Nephron progenitor cell (in vitro differentiated cells): Measurements from ENCODE around the gene NDUFS3.

ENCODE experiments used
- DNase-seq: peaks from one replicate; pipeline ENCODE4 v3.0.0; 2021
- H3K27ac Mint-ChIP-seq: 2 replicates; pipeline ENCODE4 v1.8.0; 2021; ENCODE audit warnings: mild to moderate bottlenecking, moderate library complexity, mixed read lengths
- H3K27me3 Mint-ChIP-seq: 2 replicates; pipeline ENCODE4 v1.8.0; 2021; ENCODE audit warnings: mild to moderate bottlenecking, low read depth, mixed read lengths; ENCODE audit not compliant: poor library complexity
- H3K36me3 Mint-ChIP-seq: 2 replicates; pipeline ENCODE4 v1.8.0; 2021; ENCODE audit warnings: low read depth, mixed read lengths
- H3K4me1 Mint-ChIP-seq: 2 replicates; pipeline ENCODE4 v1.8.0; 2021; ENCODE audit warnings: mixed read lengths
- H3K4me3 Mint-ChIP-seq: 2 replicates; pipeline ENCODE4 v1.8.0; 2021; ENCODE audit warnings: mild to moderate bottlenecking, moderate library complexity, mixed read lengths
- H3K9me3 Mint-ChIP-seq: 2 replicates; pipeline ENCODE4 v1.8.0; 2021; ENCODE audit warnings: mild to moderate bottlenecking, moderate library complexity, mixed read lengths
- TF ChIP-seq, protein P1 (sequence below): fragments of 200-600 bp; sonication (generic); IDR thresholded peaks from 2 replicates; pipeline ENCODE4 v1.5.0; 2021; ENCODE audit warnings: antibody characterized with exemption

The NDUFS3 gene

GRCh38 chr11:47607380-47607779 lies 28.5 kb downstream of the NDUFS3 start:
- TF ChIP-seq, protein P1, sequence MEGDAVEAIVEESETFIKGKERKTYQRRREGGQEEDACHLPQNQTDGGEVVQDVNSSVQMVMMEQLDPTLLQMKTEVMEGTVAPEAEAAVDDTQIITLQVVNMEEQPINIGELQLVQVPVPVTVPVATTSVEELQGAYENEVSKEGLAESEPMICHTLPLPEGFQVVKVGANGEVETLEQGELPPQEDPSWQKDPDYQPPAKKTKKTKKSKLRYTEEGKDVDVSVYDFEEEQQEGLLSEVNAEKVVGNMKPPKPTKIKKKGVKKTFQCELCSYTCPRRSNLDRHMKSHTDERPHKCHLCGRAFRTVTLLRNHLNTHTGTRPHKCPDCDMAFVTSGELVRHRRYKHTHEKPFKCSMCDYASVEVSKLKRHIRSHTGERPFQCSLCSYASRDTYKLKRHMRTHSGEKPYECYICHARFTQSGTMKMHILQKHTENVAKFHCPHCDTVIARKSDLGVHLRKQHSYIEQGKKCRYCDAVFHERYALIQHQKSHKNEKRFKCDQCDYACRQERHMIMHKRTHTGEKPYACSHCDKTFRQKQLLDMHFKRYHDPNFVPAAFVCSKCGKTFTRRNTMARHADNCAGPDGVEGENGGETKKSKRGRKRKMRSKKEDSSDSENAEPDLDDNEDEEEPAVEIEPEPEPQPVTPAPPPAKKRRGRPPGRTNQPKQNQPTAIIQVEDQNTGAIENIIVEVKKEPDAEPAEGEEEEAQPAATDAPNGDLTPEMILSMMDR: no peak
- Mint-ChIP-seq H3K36me3 (peaks cover 23% of the 10 kb centered on the region), H3K27ac (peak overlapping the region; percentile 77), H3K9me3 (no peaks in the 10 kb centered on the region), H3K27me3 (no peaks in the 10 kb centered on the region), H3K4me1 (peaks cover 26% of the 10 kb centered on the region), H3K4me3 (no peak overlapping the region)
- no peak for DNase-seq

GRCh38 chr11:47609675-47610074 lies 30.8 kb downstream of the NDUFS3 start:
- TF ChIP-seq, protein P1: no peak
- Mint-ChIP-seq H3K36me3 (peaks cover 23% of the 10 kb centered on the region), H3K9me3 (no peaks in the 10 kb centered on the region), H3K4me1 (peaks cover 25% of the 10 kb centered on the region), H3K27ac (peak overlapping the region; percentile 3), H3K27me3 (no peaks in the 10 kb centered on the region), H3K4me3 (no peak overlapping the region)
- no peak for DNase-seq

DNA sequence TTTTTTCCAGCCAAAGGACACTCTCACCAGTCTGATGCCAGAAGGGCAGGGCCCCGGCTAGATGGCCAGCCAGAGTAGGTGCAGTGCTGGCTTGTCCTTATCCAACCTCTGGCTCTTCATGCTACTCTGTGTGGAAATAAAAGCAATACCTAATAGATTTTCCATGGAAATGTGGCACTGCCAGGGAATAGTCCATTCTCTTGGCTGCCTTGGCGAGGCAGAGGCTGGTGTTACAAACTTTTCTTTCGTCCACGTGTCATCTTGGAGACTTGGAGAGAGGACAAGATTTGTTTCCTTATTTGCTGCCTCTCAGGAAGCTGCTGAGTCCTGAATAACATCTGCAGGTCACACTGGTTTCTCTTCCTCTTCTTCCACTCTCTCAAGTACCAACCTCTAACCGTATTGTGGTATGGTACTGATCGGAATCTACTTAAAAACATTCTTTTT lies 32.5 kb downstream of the NDUFS3 start:
- Mint-ChIP-seq H3K27ac (no peak overlapping the region), H3K9me3 (no peaks in the 10 kb centered on the region), H3K36me3 (peaks cover 20% of the 10 kb centered on the region), H3K4me1 (peaks cover 21% of the 10 kb centered on the region), H3K27me3 (no peaks in the 10 kb centered on the region), H3K4me3 (no peak overlapping the region)
- DNase-seq: no peak
- TF ChIP-seq, protein P1: no peak

DNA sequence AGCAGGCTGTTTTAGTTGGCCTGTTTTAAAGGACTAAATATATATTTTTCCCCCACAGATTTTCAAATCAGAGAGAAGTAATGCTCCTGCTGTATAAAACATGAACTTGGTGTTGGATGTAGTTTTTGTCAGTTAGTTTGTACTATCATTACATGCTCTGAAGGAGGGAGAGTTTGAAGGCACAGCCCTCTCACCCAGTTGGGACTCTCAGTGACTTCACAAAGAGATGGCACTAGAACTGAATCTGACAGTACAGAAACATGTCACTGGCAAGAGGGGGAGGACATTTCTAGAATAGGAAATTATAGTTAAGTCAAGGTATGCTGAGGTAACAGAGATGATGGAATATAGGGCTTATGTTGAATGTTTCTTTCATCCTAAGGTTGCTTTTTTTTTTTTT lies 36.4 kb downstream of the NDUFS3 start:
- Mint-ChIP-seq H3K27ac (peak overlapping the region; percentile 79), H3K36me3 (peaks cover 21% of the 10 kb centered on the region), H3K9me3 (no peaks in the 10 kb centered on the region), H3K27me3 (no peaks in the 10 kb centered on the region), H3K4me3 (no peak overlapping the region), H3K4me1 (no peaks in the 10 kb centered on the region)
- DNase-seq: no peak
- TF ChIP-seq, protein P1: no peak

DNA sequence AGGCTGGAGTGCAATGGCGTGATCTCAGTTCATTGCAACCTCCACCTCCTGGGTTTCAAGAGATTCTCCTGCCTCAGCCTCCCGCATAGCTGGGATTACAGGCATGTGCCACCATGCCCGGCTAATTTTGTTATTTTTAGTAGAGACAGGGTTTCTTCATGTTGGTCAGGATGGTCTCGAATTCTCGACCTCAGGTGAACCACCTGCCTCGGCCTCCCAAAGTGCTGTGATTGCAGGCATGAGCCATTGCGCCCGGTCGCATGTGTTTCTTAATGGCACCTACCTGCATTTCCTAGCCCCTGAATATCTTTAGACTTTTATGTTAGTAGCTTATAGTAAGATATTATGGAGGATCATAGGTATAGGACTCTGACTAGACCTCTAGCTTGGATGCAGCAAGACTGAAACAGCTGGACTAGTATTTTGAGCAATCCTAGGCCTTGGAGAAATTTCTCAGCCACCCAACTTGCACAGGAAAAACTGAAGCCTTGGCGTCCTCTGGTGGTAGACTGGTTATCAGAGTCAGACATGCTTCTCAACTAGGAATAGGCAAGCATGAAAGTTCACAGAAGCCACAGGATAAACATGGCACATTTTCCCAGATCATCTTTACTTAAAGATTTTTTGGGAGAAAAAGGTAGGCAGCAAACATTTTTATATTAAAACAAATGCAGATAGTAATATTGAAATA lies 38.0 kb downstream of the NDUFS3 start:
- Mint-ChIP-seq H3K4me1 (no peaks in the 10 kb centered on the region), H3K9me3 (no peaks in the 10 kb centered on the region), H3K27ac (no peak overlapping the region), H3K36me3 (peaks cover 12% of the 10 kb centered on the region), H3K27me3 (no peaks in the 10 kb centered on the region), H3K4me3 (no peak overlapping the region)
- TF ChIP-seq, protein P1: peak; percentile 72
- DNase-seq: peak; percentile 39

GRCh38 chr11:47617417-47617809 lies 38.5 kb downstream of the NDUFS3 start:
- peaks cover 14% of the 10 kb centered on the region for H3K36me3 Mint-ChIP-seq
- TF ChIP-seq, protein P1: no peak
- H3K4me3 Mint-ChIP-seq: no peak overlapping the region
- DNase-seq: no peak
- no peaks in the 10 kb centered on the region for H3K27me3 Mint-ChIP-seq
- H3K4me1 Mint-ChIP-seq: no peaks in the 10 kb centered on the region
- H3K9me3 Mint-ChIP-seq: no peaks in the 10 kb centered on the region
- peak overlapping the region; percentile 10 for H3K27ac Mint-ChIP-seq
